HTR-8/SVneo (cell line): ENCODE data around the gene ENO2.

Experiments used
- DNase-seq: peaks from one replicate; pipeline ENCODE4 v3.0.0; 2011; ENCODE audit warnings: low spot score, mixed read lengths; ENCODE audit not compliant: insufficient read length
- FAIRE-seq: peaks from 2 replicates; lab custom pipeline; 2011; peaks lifted over from hg19 to GRCh38; lab: Jason Lieb, UNC

Gene ENO2

DNA sequence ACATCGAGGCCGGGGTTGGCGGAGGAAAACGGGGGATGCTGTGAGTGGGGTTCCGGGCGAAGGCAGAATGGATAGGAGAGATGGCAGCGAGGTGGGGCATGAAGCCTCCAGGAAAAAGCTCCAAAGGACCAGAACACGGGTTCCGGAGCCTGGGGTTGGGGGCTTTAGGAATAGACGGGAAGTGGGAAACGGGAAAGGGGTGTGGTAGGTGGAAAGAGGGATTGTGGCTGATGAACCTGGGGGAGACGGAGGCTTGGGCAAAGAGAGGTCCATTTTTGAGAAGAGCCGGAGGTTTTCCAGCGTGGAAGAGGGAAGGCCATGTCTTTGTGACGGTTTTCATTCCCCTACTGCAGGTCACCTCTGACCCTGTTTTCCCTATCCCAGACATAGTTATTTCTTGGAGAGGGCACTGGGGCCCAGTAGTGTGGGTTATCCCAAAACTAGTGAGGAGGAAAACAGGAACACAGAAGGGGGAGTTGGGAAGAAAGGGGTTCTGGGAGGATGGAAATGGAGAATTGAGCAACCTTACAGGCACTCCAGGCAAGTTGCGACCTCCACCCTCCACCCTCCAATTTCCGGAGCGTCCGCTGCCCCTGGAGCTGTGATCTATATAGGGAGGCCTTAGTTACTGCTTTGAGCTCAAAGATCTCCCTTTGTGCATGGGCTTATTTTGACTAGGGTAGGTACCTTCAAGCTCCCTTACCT lies 14.5 kb downstream of the ENO2 start:
- DNase-seq (no peak), FAIRE-seq (no peak)

DNA sequence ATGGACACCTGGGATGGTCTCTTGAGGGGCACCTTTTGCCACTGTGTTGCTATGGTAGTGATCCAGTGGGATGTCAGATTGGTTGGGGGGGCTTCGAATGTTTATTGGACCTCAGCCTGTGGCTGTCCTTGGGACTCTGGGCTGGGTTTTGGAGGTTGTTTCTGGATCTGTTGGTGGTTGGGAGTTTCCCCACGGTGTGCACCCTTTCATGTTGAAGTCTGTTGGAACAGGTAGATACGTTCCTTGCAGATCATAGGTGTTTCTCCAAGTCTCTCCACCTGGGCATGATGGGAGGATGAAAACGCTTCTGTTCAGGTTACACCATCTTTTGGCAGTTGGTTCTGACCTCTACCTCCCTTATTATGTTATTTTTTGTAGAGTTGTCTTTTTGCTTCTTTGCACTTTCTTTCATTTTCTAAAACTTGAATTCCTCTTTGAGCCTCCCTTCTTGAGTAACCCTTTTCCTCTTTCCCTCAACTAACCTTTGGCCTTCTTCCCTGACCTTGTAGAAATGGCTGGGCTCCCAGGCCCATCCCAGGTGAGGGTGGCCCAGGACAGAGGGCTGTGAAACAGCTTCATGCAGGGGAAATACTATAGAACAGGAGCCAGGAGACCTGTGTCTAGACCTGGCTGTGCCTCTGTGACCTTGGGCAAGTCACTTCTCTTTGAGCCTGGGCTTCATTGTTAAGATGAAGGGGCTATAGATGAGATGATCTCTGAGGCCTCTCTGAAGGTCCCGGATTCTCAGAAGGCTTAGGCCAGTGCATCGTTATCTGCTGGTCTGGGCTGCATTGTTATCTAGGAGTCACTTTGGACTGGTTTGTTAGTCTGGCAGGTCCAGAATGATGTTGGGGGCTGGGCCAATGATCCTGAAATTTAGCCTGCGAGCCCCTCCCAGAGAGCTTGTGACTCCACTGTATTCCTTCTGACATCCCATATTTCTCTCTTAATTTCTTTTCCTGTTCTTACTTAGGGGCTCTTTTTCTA lies 15.4 kb downstream of the ENO2 start:
- no peak for DNase-seq
- FAIRE-seq, result peak; percentile 57

DNA sequence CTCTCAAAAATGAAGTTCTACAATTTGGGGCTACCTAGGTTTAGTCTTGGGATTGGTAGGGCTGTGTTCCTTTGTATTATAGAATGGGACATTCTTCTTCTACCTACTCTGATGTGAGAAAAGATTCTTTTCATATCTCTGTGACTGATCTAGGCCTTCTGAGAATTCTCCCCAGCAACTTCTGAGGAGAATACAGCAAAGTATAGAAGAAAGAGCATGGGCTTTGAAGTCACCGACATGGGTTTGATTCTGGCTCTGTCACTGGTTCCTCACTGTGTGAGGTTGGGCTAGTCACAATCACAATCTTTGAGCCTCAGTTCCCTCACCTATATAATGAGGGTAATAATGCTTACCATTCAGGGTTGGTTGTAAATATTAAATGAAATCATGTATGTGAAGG lies 18.4 kb downstream of the ENO2 start:
- FAIRE-seq (no peak), DNase-seq (no peak)

DNA sequence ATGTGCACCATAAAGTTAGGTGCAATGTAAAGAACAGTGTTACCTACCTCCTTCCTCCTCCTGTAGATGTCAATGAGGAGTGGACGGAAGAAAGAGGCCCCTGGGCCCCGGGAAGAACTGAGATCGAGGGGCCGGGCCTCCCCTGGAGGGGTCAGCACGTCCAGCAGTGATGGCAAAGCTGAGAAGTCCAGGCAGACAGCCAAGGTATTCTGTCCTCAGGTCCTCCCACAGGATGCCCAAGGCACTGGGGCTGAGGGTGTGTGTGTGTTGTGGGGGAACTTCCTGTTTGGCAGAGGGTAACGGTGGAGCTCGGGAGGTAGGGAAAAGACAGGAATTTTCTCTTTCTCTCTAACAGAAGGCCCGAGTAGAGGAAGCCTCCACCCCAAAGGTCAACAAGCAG lies 19.7 kb downstream of the ENO2 start:
- FAIRE-seq (peak; percentile 69), DNase-seq (no peak)

DNA sequence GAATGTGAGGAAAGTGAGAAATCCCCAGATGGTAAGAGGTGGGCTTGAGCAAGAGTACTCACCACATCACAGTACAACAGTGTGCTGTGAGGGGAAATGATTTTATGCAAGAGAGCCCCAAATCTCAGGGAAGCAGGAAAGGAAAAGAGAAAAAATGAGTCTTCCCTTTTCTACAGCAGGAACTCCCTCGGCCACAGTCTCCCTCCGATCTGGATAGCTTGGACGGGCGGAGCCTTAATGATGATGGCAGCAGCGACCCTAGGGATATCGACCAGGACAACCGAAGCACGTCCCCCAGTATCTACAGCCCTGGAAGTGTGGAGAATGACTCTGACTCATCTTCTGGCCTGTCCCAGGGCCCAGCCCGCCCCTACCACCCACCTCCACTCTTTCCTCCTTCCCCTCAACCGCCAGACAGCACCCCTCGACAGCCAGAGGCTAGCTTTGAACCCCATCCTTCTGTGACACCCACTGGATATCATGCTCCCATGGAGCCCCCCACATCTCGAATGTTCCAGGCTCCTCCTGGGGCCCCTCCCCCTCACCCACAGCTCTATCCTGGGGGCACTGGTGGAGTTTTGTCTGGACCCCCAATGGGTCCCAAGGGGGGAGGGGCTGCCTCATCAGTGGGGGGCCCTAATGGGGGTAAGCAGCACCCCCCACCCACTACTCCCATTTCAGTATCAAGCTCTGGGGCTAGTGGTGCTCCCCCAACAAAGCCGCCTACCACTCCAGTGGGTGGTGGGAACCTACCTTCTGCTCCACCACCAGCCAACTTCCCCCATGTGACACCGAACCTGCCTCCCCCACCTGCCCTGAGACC lies 21.2 kb downstream of the ENO2 start:
- FAIRE-seq (peak; percentile 23), DNase-seq (no peak)

DNA sequence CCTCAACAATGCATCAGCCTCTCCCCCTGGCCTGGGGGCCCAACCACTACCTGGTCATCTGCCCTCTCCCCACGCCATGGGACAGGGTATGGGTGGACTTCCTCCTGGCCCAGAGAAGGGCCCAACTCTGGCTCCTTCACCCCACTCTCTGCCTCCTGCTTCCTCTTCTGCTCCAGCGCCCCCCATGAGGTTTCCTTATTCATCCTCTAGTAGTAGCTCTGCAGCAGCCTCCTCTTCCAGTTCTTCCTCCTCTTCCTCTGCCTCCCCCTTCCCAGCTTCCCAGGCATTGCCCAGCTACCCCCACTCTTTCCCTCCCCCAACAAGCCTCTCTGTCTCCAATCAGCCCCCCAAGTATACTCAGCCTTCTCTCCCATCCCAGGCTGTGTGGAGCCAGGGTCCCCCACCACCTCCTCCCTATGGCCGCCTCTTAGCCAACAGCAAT lies 21.8 kb downstream of the ENO2 start:
- no peak for FAIRE-seq
- DNase-seq, result no peak

DNA sequence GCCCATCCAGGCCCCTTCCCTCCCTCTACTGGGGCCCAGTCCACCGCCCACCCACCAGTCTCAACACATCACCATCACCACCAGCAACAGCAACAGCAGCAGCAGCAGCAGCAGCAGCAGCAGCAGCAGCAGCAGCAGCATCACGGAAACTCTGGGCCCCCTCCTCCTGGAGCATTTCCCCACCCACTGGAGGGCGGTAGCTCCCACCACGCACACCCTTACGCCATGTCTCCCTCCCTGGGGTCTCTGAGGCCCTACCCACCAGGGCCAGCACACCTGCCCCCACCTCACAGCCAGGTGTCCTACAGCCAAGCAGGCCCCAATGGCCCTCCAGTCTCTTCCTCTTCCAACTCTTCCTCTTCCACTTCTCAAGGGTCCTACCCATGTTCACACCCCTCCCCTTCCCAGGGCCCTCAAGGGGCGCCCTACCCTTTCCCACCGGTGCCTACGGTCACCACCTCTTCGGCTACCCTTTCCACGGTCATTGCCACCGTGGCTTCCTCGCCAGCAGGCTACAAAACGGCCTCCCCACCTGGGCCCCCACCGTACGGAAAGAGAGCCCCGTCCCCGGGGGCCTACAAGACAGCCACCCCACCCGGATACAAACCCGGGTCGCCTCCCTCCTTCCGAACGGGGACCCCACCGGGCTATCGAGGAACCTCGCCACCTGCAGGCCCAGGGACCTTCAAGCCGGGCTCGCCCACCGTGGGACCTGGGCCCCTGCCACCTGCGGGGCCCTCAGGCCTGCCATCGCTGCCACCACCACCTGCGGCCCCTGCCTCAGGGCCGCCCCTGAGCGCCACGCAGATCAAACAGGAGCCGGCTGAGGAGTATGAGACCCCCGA lies 22.5 kb downstream of the ENO2 start:
- FAIRE-seq (peak; percentile 51), DNase-seq (no peak)

DNA sequence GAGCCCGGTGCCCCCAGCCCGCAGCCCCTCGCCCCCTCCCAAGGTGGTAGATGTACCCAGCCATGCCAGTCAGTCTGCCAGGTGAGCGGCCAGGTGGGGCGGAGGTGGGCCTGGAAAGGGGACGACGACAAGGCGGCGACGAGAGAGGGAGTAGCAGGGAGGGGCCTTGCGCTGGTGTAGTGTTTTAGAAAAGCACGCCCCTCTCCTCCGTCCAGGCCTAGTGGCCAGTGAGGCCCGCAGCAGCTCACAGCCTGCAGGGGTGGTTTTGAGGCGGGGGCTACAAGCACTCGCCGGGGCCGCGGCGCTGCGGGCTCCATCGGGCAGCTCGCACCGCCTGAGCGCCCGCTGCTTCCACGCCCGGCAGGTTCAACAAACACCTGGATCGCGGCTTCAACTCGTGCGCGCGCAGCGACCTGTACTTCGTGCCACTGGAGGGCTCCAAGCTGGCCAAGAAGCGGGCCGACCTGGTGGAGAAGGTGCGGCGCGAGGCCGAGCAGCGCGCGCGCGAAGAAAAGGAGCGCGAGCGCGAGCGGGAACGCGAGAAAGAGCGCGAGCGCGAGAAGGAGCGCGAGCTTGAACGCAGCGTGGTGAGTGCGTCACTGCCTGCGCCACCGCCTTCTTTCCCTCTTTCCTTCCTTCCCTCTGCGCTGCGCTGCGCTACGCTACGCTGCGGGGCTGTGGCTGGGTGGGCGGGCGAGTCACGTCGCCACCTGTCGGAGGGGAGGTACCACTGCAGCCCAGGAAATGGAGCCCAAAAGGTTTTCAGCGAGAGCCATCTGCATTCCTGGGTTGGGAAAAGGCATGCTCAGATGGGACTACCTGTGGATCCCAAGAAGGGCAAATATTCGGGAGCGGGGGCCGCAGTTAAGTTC lies 23.3 kb downstream of the ENO2 start:
- DNase-seq (peak; percentile 78), FAIRE-seq (peak; percentile 99)

DNA sequence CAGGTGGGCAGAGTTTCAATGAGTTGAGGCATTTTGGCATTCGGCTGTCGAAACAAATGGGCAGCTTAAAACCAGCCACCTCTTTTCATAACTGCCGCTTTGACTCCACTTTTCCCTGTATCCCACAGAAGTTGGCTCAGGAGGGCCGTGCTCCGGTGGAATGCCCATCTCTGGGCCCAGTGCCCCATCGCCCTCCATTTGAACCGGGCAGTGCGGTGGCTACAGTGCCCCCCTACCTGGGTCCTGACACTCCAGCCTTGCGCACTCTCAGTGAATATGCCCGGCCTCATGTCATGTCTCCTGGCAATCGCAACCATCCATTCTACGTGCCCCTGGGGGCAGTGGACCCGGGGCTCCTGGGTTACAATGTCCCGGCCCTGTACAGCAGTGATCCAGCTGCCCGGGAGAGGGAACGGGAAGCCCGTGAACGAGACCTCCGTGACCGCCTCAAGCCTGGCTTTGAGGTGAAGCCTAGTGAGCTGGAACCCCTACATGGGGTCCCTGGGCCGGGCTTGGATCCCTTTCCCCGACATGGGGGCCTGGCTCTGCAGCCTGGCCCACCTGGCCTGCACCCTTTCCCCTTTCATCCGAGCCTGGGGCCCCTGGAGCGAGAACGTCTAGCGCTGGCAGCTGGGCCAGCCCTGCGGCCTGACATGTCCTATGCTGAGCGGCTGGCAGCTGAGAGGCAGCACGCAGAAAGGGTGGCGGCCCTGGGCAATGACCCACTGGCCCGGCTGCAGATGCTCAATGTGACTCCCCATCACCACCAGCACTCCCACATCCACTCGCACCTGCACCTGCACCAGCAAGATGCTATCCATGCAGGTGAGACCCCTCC lies 24.2 kb downstream of the ENO2 start:
- no peak for DNase-seq
- FAIRE-seq, result peak; percentile 54

DNA sequence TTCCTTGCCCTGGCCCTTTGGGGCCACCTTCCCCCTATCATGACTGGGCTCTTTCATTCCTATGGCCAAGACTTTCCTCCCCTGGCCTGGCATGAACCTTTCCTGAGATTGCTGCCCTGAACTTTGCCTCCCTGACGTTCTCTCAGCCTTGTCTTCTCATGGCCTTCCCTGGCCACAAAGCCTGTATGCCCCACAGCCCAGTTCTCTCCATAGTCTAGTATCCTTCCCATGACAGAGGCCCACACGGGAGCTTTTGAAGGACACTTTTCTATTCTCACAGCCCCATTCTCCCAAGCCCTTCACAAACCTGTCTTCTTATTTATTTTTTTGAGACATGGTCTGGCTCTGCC lies 24.8 kb downstream of the ENO2 start:
- no peak for FAIRE-seq
- DNase-seq, result no peak

DNA sequence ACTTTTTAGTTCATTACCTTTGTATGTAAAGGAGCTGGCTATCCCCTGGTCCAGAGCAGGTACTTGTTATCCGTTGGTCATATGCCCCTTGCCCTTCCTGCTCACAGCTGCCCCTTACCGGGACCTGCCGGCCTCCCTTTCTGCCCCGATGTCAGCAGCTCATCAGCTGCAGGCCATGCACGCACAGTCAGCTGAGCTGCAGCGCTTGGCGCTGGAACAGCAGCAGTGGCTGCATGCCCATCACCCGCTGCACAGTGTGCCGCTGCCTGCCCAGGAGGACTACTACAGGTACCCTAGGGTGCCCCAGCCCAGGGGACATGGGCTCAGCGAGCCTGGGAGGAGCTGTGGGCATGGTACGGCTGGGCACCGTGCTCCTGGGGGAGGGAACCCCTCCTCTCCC lies 26.9 kb downstream of the ENO2 start:
- FAIRE-seq (no peak), DNase-seq (no peak)

DNA sequence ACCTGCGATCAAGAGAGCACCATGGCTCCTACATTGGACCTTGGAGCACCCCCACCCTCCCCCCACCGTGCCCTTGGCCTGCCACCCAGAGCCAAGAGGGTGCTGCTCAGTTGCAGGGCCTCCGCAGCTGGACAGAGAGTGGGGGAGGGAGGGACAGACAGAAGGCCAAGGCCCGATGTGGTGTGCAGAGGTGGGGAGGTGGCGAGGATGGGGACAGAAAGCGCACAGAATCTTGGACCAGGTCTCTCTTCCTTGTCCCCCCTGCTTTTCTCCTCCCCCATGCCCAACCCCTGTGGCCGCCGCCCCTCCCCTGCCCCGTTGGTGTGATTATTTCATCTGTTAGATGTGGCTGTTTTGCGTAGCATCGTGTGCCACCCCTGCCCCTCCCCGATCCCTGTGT lies 27.4 kb downstream of the ENO2 start:
- no peak for FAIRE-seq

DNA sequence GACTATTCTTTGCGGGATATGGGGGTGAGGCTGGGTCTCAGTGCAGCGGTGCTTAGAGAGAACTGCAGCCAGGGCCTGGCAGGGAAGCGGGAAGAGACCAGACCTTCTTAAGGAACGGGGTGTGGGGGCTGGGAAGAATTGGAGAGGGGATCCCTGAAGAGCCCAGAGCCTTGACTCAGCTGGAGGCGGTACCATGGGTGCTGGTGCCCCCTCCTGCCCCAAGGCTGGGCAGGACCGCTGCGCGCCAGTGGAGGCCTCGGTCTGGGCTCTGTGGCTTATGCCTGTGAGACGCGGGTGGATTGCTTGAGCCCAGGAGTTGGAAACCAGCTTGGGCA lies 27.9 kb downstream of the ENO2 start:
- DNase-seq, result no peak
- FAIRE-seq, result no peak

More for the DNA sequence above, 27.4 kb downstream of the ENO2 start:
- DNase-seq, result no peak

DNA sequence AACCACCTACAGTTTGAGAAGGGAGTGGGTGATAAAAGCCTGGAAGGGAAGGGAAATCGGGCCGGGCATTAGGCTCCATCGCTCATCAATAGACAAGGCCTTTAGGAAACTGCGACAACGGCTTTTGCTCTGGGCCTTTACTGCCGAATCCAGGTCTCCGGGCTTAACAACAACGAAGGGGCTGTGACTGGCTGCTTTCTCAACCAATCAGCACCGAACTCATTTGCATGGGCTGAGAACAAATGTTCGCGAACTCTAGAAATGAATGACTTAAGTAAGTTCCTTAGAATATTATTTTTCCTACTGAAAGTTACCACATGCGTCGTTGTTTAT lies 29.0 kb downstream of the ENO2 start:
- DNase-seq, result peak; percentile 97

DNA sequence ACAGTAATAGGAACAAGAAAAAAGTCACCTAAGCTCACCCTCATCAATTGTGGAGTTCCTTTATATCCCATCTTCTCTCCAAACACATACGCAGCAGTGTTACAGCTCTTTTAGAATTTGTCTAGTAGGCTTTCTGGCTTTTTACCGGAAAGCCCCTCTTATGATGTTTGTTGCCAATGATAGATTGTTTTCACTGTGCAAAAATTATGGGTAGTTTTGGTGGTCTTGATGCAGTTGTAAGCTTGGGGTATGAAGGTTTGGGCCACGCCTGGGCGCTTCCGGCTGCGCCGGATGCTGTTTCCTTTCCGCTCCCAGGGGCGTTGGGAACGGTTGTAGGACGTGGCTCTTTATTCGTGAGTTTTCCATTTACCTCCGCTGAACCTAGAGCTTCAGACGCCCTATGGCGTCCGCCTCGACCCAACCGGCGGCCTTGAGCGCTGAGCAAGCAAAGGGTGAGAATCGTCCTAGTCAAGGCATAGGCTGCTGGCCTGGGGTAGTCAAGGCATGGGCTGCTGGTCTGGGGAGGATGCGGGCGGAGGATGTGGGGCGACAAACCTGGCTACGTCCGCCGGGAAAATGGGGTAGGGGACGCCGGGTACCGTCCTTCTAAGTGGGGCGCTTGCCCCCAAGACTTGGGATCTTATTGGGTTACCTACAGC lies 29.5 kb downstream of the ENO2 start, which contains the start of the genes C12orf57 and RNU7-1:
C12orf57 (plus strand) TSS at position 301 of the 659 bp plus-strand sequence; CDS start at position 401, 100 bp downstream.
RNU7-1 (plus strand) TSS at position 95 of the 659 bp plus-strand sequence.
- DNase-seq (peak; percentile 85), FAIRE-seq (no peak)

More for the DNA sequence above, 29.0 kb downstream of the ENO2 start:
- FAIRE-seq, result no peak

DNA sequence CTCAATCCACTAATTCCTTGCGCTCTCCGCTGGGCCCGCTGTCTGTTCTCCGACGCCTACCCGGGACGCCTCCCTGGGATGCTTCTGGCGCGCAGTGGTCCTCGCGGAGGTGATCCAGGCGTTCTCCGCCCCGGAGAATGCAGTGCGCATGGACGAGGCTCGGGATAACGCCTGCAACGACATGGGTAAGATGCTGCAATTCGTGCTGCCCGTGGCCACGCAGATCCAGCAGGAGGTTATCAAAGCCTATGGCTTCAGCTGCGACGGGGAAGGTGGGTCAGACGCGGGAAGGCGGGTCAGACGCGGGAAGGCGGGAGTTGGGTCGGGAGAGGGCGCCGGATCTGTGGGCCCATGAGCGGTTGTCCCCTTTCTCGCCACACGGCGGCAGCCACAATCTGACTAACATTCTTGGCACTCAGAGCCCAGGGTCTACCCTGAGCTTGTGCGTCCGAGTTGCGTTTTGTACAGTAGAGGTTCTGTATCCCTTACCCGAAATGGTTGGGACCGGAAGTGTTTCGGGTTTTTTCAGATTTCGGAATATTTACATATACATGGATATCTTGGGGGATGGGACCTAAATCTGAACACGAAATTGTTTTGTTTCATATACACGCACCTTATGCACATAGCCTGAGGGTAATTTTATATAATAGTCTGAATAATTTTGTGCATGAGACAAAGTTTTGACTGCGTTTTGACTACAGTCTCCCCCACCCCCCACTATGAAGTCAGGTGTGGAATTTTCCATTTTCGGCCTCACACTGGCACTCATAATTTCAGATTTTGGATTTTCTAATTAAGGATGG lies 30.2 kb downstream of the ENO2 start:
- DNase-seq (peak; percentile 98), FAIRE-seq (peak; percentile 81)
